Measurements from ENCODE around the gene GUSB.

GUSB gene

DNA sequence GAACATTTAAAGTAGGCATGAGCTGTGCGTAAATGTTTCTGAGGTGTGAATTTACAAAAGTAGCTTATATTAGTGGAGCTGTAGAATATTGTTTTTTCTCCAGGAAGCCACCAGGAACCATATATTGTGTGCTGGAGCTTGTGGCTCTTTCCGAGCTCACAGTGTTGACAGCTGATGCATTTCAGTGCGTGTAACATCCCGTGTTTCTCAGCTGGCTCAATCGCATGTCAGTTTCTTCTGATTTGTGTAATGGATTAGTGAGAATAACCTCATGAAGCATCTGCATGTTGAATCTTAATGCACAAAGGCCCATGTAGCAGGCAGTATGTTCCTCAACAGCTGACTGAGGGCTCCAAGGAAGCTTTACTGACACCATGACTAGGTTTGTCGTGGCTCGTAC, 69.8 kb downstream of the GUSB start:
- no peak overlapping the region for H3K9ac ChIP-seq (ENCODE audit: low read length)
- H3K4me2 ChIP-seq (ENCODE audit: low read depth, low read length), result no peak overlapping the region
- H3K79me2 ChIP-seq (ENCODE audit: low read length), result peaks cover 69% of the 10 kb centered on the region
- TF ChIP-seq EZH2phosphoT487 (IDR thresholded peaks at IDR 0.05; ENCODE audit: low read length) (no peak), EZH2 (optimal IDR thresholded peaks at IDR 0.05; ENCODE audit: low read depth, low read length) (no peak)
- TF ChIP-seq, protein P1, sequence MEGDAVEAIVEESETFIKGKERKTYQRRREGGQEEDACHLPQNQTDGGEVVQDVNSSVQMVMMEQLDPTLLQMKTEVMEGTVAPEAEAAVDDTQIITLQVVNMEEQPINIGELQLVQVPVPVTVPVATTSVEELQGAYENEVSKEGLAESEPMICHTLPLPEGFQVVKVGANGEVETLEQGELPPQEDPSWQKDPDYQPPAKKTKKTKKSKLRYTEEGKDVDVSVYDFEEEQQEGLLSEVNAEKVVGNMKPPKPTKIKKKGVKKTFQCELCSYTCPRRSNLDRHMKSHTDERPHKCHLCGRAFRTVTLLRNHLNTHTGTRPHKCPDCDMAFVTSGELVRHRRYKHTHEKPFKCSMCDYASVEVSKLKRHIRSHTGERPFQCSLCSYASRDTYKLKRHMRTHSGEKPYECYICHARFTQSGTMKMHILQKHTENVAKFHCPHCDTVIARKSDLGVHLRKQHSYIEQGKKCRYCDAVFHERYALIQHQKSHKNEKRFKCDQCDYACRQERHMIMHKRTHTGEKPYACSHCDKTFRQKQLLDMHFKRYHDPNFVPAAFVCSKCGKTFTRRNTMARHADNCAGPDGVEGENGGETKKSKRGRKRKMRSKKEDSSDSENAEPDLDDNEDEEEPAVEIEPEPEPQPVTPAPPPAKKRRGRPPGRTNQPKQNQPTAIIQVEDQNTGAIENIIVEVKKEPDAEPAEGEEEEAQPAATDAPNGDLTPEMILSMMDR (IDR thresholded peaks at IDR 0.05; ENCODE audit: low read length), result no peak
- no peaks in the 10 kb centered on the region for H3K36me3 ChIP-seq (replicated peaks; ENCODE audit: insufficient read depth, low read length)
- no peak overlapping the region for H3K4me3 ChIP-seq (ENCODE audit: low read length)
- DNase-seq, result no peak
- no peak overlapping the region for H3K27ac ChIP-seq (ENCODE audit: low read length)
- no peaks in the 10 kb centered on the region for H3F3A ChIP-seq (ENCODE audit: insufficient read depth, low read length)
- no peak overlapping the region for H2AFZ ChIP-seq (ENCODE audit: low read length)
- H3K9me2 ChIP-seq (replicated peaks; ENCODE audit: insufficient read depth, low read length), result no peaks in the 10 kb centered on the region
- no peaks in the 10 kb centered on the region for H3K27me3 ChIP-seq (replicated peaks; ENCODE audit: insufficient read depth, low read length)
- H3K4me1 ChIP-seq (ENCODE audit: low read length), result 0 out of 2 replicates have a peak, but pooled peaks cover 2% of the 10 kb centered on the region
- H4K20me1 ChIP-seq (ENCODE audit: insufficient read depth, low read length), result no peaks in the 10 kb centered on the region
- no peaks in the 10 kb centered on the region for H3K9me3 ChIP-seq (replicated peaks; ENCODE audit: insufficient read depth, low read length)
